ENCODE measurements around the gene PCDHA3.
"Not testable (repeated sequence)": the region's sequence is repeated elsewhere in the genome, so short reads cannot be mapped to it uniquely, and the experiment has no call there.

PCDHA3 gene

GRCh38 chr5:140800816-140801493 is at the start of gene PCDHA3:
PCDHA3 (plus strand) TSS chr5:140801057.
- Mint-ChIP-seq H3K27ac (peak within 1 kb of the TSS; percentile 22), H3K9me3 (peaks cover 36% of the 10 kb centered on the region), H3K36me3 (ENCODE audit: low read depth) (peaks cover 18% of the 10 kb centered on the region), H3K27me3 (peaks cover 53% of the 10 kb centered on the region), H3K4me1 (ENCODE audit: low read depth) (no peaks in the 10 kb centered on the region), H3K4me3 (no peak within 1 kb of the TSS)
- no peak for DNase-seq

GRCh38 chr5:140753561-140753960 is 47.3 kb upstream of the PCDHA3 start:
- H3K36me3 Mint-ChIP-seq (ENCODE audit: low read depth): peaks cover 8% of the 10 kb centered on the region
- no peak overlapping the region for H3K27ac Mint-ChIP-seq
- DNase-seq: no peak
- H3K27me3 Mint-ChIP-seq: peaks cover 4% of the 10 kb centered on the region
- no peak overlapping the region for H3K4me3 Mint-ChIP-seq
- H3K9me3 Mint-ChIP-seq: peaks cover 72% of the 10 kb centered on the region
- H3K4me1 Mint-ChIP-seq (ENCODE audit: low read depth): no peaks in the 10 kb centered on the region

- Mint-ChIP-seq H3K4me1 (ENCODE audit: low read depth) (no peaks in the 10 kb centered on the region), H3K36me3 (ENCODE audit: low read depth) (peaks cover 40% of the 10 kb centered on the region), H3K27me3 (no peaks in the 10 kb centered on the region), H3K9me3 (peaks cover 65% of the 10 kb centered on the region), H3K27ac (no peak overlapping the region), H3K4me3 (no peak overlapping the region)
- no peak for DNase-seq
These were observed 36.5 kb upstream of the PCDHA3 start for GRCh38 chr5:140764177-140764973.

GRCh38 chr5:140767444-140767843 is 33.4 kb upstream of the PCDHA3 start:
- H3K27me3 Mint-ChIP-seq: no peaks in the 10 kb centered on the region
- H3K4me3 Mint-ChIP-seq: no peak overlapping the region
- H3K36me3 Mint-ChIP-seq (ENCODE audit: low read depth): peaks cover 26% of the 10 kb centered on the region
- peaks cover 60% of the 10 kb centered on the region for H3K9me3 Mint-ChIP-seq
- H3K27ac Mint-ChIP-seq: no peak overlapping the region
- no peak for DNase-seq
- no peaks in the 10 kb centered on the region for H3K4me1 Mint-ChIP-seq (ENCODE audit: low read depth)

GRCh38 chr5:140780512-140780911 is 20.3 kb upstream of the PCDHA3 start:
- Mint-ChIP-seq H3K4me3 (no peak overlapping the region), H3K36me3 (ENCODE audit: low read depth) (peaks cover 20% of the 10 kb centered on the region), H3K27me3 (peaks cover 21% of the 10 kb centered on the region), H3K27ac (no peak overlapping the region), H3K9me3 (peaks cover 74% of the 10 kb centered on the region), H3K4me1 (ENCODE audit: low read depth) (no peaks in the 10 kb centered on the region)
- no peak for DNase-seq

GRCh38 chr5:140785905-140786686 is 14.8 kb upstream of the PCDHA3 start, which contains the start of gene PCDHA1:
PCDHA1 (plus strand) TSS chr5:140786140.
- Mint-ChIP-seq H3K4me1 (ENCODE audit: low read depth) (no peaks in the 10 kb centered on the region), H3K4me3 (no peak within 1 kb of the TSS), H3K36me3 (ENCODE audit: low read depth) (peaks cover 25% of the 10 kb centered on the region), H3K27ac (no peak within 1 kb of the TSS), H3K27me3 (peaks cover 58% of the 10 kb centered on the region), H3K9me3 (peaks cover 64% of the 10 kb centered on the region)
- DNase-seq: no peak

- Mint-ChIP-seq H3K36me3 (ENCODE audit: low read depth) (peaks cover 21% of the 10 kb centered on the region), H3K9me3 (peaks cover 63% of the 10 kb centered on the region), H3K27me3 (peaks cover 68% of the 10 kb centered on the region)
- H3K4me3 Mint-ChIP-seq; DNase-seq; H3K4me1 Mint-ChIP-seq (ENCODE audit: low read depth); H3K27ac Mint-ChIP-seq: not testable (repeated sequence)
These were observed 13.4 kb upstream of the PCDHA3 start for GRCh38 chr5:140787422-140787821.

GRCh38 chr5:140787849-140788504 is 12.9 kb upstream of the PCDHA3 start:
- H3K27ac Mint-ChIP-seq; DNase-seq; H3K4me3 Mint-ChIP-seq; H3K4me1 Mint-ChIP-seq (ENCODE audit: low read depth): not testable (repeated sequence)
- peaks cover 21% of the 10 kb centered on the region for H3K36me3 Mint-ChIP-seq (ENCODE audit: low read depth)
- peaks cover 74% of the 10 kb centered on the region for H3K27me3 Mint-ChIP-seq
- H3K9me3 Mint-ChIP-seq: peaks cover 61% of the 10 kb centered on the region

- Mint-ChIP-seq H3K27ac (no peak overlapping the region), H3K4me1 (ENCODE audit: low read depth) (peaks cover 1% of the 10 kb centered on the region), H3K4me3 (no peak overlapping the region), H3K9me3 (peaks cover 66% of the 10 kb centered on the region), H3K36me3 (ENCODE audit: low read depth) (peaks cover 29% of the 10 kb centered on the region), H3K27me3 (peaks cover 83% of the 10 kb centered on the region)
- no peak for DNase-seq
These were observed 9.8 kb upstream of the PCDHA3 start for GRCh38 chr5:140791089-140791488.

- Mint-ChIP-seq H3K27me3 (peaks cover 57% of the 10 kb centered on the region), H3K27ac (no peak within 1 kb of the TSS), H3K4me3 (no peak within 1 kb of the TSS), H3K9me3 (peaks cover 53% of the 10 kb centered on the region), H3K36me3 (ENCODE audit: low read depth) (peaks cover 11% of the 10 kb centered on the region), H3K4me1 (ENCODE audit: low read depth) (peaks cover 1% of the 10 kb centered on the region)
- DNase-seq: no peak
These were observed 6.1 kb upstream of the PCDHA3 start, which contains the start of gene PCDHA2 for GRCh38 chr5:140794595-140795258. PCDHA2 (plus strand) TSS chr5:140794852.

GRCh38 chr5:140795259-140795641 is 5.6 kb upstream of the PCDHA3 start:
- H3K27me3 Mint-ChIP-seq: peaks cover 58% of the 10 kb centered on the region
- H3K4me3 Mint-ChIP-seq: no peak overlapping the region
- peaks cover 10% of the 10 kb centered on the region for H3K36me3 Mint-ChIP-seq (ENCODE audit: low read depth)
- peaks cover 50% of the 10 kb centered on the region for H3K9me3 Mint-ChIP-seq
- DNase-seq: no peak
- H3K27ac Mint-ChIP-seq: no peak overlapping the region
- peaks cover 1% of the 10 kb centered on the region for H3K4me1 Mint-ChIP-seq (ENCODE audit: low read depth)

- peaks cover 14% of the 10 kb centered on the region for H3K36me3 Mint-ChIP-seq (ENCODE audit: low read depth)
- H3K27ac Mint-ChIP-seq; DNase-seq; H3K4me3 Mint-ChIP-seq; H3K4me1 Mint-ChIP-seq (ENCODE audit: low read depth): not testable (repeated sequence)
- peaks cover 63% of the 10 kb centered on the region for H3K27me3 Mint-ChIP-seq
- H3K9me3 Mint-ChIP-seq: peaks cover 49% of the 10 kb centered on the region
These were observed 4.7 kb upstream of the PCDHA3 start for GRCh38 chr5:140796072-140796717.

GRCh38 chr5:140796718-140797095 is 4.2 kb upstream of the PCDHA3 start:
- H3K27me3 Mint-ChIP-seq: peaks cover 65% of the 10 kb centered on the region

More at GRCh38 chr5:140796718-140797095, 4.2 kb upstream of the PCDHA3 start:
- Mint-ChIP-seq H3K27ac (no peak overlapping the region), H3K4me1 (ENCODE audit: low read depth) (peaks cover 1% of the 10 kb centered on the region), H3K36me3 (ENCODE audit: low read depth) (peaks cover 18% of the 10 kb centered on the region), H3K4me3 (no peak overlapping the region), H3K9me3 (peaks cover 46% of the 10 kb centered on the region)
- no peak for DNase-seq
